Astrocyte (in vitro differentiated cells and primary cell): ENCODE results near the gene FAM120AOS. TPM values are rescaled to one million over a fixed set of nuclear protein-coding genes. Genes with fewer than 3 reads are reported as not detected.
A peak's percentile ranks its signal among the peaks of the same experiment; 100 is the strongest.

Source experiments
- DNase-seq: peaks from one replicate; pipeline ENCODE4 v3.0.0-alpha.2; 2010; ENCODE audit warnings: low read depth
- FAIRE-seq: peaks from 2 replicates; lab custom pipeline; 2011; peaks lifted over from hg19 to GRCh38; lab: Jason Lieb, UNC
- H2AFZ ChIP-seq: 2 replicates; pipeline ENCODE4 v1.6.0; 2012; ENCODE audit warnings: low read depth, low read length, inconsistent platforms
- H3K27ac ChIP-seq: 2 replicates; pipeline ENCODE4 v1.5.1; 2011; ENCODE audit warnings: low read depth, low read length, inconsistent platforms
- H3K27me3 ChIP-seq: 2 replicates; pipeline ENCODE4 v1.6.0; 2011; ENCODE audit warnings: low read length, inconsistent platforms; ENCODE audit not compliant: insufficient read depth
- H3K36me3 ChIP-seq: 2 replicates; pipeline ENCODE4 v1.5.1; 2011; ENCODE audit warnings: low read length, inconsistent platforms; ENCODE audit not compliant: insufficient read depth
- H3K4me1 ChIP-seq: 2 replicates; pipeline ENCODE4 v1.5.1; 2011; ENCODE audit warnings: low read length, inconsistent platforms; ENCODE audit not compliant: insufficient read depth
- H3K4me2 ChIP-seq: 2 replicates; pipeline ENCODE4 v1.6.0; 2012; ENCODE audit warnings: low read length, inconsistent platforms
- H3K4me3 ChIP-seq: 2 replicates; pipeline ENCODE4 v1.5.1; 2011; ENCODE audit warnings: low read depth, mild to moderate bottlenecking, low read length, inconsistent platforms; ENCODE audit not compliant: insufficient read depth
- H3K79me2 ChIP-seq: 2 replicates; pipeline ENCODE4 v1.6.0; 2012; ENCODE audit warnings: mild to moderate bottlenecking, low read length, inconsistent platforms; ENCODE audit not compliant: insufficient read depth
- H3K9ac ChIP-seq: 2 replicates; pipeline ENCODE4 v1.6.0; 2012; ENCODE audit warnings: mild to moderate bottlenecking, low read length, inconsistent platforms
- H3K9me3 ChIP-seq: 2 replicates; pipeline ENCODE4 v1.5.1; 2012; ENCODE audit warnings: low read depth, mild to moderate bottlenecking, low read length, inconsistent platforms; ENCODE audit not compliant: insufficient read depth
- H4K20me1 ChIP-seq: 2 replicates; pipeline ENCODE4 v1.6.0; 2012; ENCODE audit warnings: low read length, inconsistent platforms; ENCODE audit not compliant: insufficient read depth
- H3K27ac Mint-ChIP-seq: one replicate; pipeline ENCODE4 v1.8.0; 2021; ENCODE audit warnings: mild to moderate bottlenecking, mixed read lengths; ENCODE audit not compliant: unreplicated experiment
- H3K27me3 Mint-ChIP-seq: one replicate; pipeline ENCODE4 v1.8.0; 2021; ENCODE audit warnings: low read depth, mixed read lengths; ENCODE audit not compliant: unreplicated experiment
- H3K36me3 Mint-ChIP-seq: one replicate; pipeline ENCODE4 v1.8.0; 2021; ENCODE audit warnings: low read depth, mixed read lengths; ENCODE audit not compliant: unreplicated experiment
- H3K4me1 Mint-ChIP-seq: one replicate; pipeline ENCODE4 v1.8.0; 2021; ENCODE audit warnings: low read depth, mixed read lengths; ENCODE audit not compliant: unreplicated experiment
- H3K4me3 Mint-ChIP-seq: one replicate; pipeline ENCODE4 v1.8.0; 2021; ENCODE audit warnings: mild to moderate bottlenecking, moderate library complexity, mixed read lengths; ENCODE audit not compliant: unreplicated experiment
- H3K9me3 Mint-ChIP-seq: one replicate; pipeline ENCODE4 v1.8.0; 2021; ENCODE audit warnings: mild to moderate bottlenecking, mixed read lengths; ENCODE audit not compliant: unreplicated experiment
- EZH2 ChIP-seq: IDR thresholded peaks from 2 replicates; pipeline ENCODE4 v1.6.1; 2012; ENCODE audit warnings: mild to moderate bottlenecking, low read length, inconsistent platforms; ENCODE audit not compliant: insufficient read depth
- total RNA-seq: library from RNA; stranded (reverse); gene quantifications from 2 replicates; pipeline ENCODE4 v1.2.1, GENCODE V29; 2021
- TF ChIP-seq, protein P1 (sequence below): IDR thresholded peaks from 2 replicates; pipeline ENCODE4 v1.5.1; 2011; ENCODE audit warnings: low read depth, mild to moderate bottlenecking, inconsistent platforms, low read length, moderate library complexity; ENCODE audit not compliant: insufficient read depth

Gene FAM120AOS
- total RNA-seq, 1 donor from 2014 or later = 29.7 TPM

DNA sequence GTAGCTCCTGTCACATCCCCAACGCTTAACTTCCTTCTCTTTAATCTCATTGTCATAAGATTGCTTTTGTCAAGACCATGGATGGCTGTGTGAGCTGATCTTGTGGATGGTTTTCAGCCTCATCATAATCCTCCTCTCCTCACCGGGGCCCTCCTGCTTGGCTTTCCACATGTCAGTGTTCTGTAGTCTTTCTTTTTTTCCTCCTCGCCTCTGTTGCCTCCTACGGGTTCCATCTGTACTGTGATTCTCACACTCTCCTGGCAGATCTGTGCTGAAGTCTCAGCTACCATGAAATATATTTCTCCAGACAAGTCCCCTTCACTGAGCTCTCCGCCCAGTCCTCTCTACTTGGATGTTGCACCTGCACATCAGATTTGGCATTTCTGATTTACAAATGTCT is 34.9 kb upstream of the FAM120AOS start:
- no peak overlapping the region for H2AFZ ChIP-seq
- no peak overlapping the region for H3K4me3 Mint-ChIP-seq
- peaks cover 52% of the 10 kb centered on the region for H4K20me1 ChIP-seq
- no peaks in the 10 kb centered on the region for H3K27me3 ChIP-seq
- no peak overlapping the region for H3K9ac ChIP-seq
- H3K4me2 ChIP-seq = no peak overlapping the region
- peaks cover 25% of the 10 kb centered on the region for H3K36me3 Mint-ChIP-seq
- H3K27ac Mint-ChIP-seq = no peak overlapping the region
- peaks cover 2% of the 10 kb centered on the region for H3K36me3 ChIP-seq
- DNase-seq (no peak), FAIRE-seq (no peak)
- no peaks in the 10 kb centered on the region for H3K27me3 Mint-ChIP-seq
- H3K4me3 ChIP-seq = no peak overlapping the region
- peaks cover 89% of the 10 kb centered on the region for H3K79me2 ChIP-seq
- no peaks in the 10 kb centered on the region for H3K9me3 Mint-ChIP-seq
- H3K4me1 ChIP-seq = no peaks in the 10 kb centered on the region
- no peak overlapping the region for H3K27ac ChIP-seq
- peaks cover 2% of the 10 kb centered on the region for H3K4me1 Mint-ChIP-seq
- H3K9me3 ChIP-seq = no peaks in the 10 kb centered on the region
- TF ChIP-seq, protein P1, sequence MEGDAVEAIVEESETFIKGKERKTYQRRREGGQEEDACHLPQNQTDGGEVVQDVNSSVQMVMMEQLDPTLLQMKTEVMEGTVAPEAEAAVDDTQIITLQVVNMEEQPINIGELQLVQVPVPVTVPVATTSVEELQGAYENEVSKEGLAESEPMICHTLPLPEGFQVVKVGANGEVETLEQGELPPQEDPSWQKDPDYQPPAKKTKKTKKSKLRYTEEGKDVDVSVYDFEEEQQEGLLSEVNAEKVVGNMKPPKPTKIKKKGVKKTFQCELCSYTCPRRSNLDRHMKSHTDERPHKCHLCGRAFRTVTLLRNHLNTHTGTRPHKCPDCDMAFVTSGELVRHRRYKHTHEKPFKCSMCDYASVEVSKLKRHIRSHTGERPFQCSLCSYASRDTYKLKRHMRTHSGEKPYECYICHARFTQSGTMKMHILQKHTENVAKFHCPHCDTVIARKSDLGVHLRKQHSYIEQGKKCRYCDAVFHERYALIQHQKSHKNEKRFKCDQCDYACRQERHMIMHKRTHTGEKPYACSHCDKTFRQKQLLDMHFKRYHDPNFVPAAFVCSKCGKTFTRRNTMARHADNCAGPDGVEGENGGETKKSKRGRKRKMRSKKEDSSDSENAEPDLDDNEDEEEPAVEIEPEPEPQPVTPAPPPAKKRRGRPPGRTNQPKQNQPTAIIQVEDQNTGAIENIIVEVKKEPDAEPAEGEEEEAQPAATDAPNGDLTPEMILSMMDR = no peak
- no peak for TF ChIP-seq EZH2

DNA sequence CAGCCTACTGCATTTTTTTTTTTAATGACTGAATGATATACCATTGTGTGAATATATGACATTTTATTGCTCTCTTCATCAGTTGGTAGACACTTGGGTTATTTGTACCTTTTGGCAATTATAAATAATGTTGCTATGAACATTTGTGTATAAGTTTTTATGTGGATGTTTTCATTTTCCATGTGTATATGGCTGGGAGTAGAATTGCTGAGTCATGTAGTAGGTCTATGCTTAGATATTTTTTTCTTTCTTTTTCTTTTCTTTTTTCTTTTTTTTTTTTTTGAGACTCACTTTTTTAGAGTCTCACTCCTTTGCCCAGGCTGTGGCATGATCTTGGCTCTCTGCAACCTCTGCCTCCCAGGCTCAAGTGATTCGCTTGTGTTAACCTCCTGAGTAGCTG is 32.9 kb upstream of the FAM120AOS start:
- Histone ChIP-seq H2AFZ (no peak overlapping the region), H3K27me3 (no peaks in the 10 kb centered on the region), H3K36me3 (peaks cover 4% of the 10 kb centered on the region), H3K4me3 (no peak overlapping the region), H3K4me2 (no peak overlapping the region), H3K9ac (no peak overlapping the region), H3K4me1 (no peaks in the 10 kb centered on the region), H3K9me3 (no peaks in the 10 kb centered on the region), H3K27ac (no peak overlapping the region), H3K79me2 (peaks cover 90% of the 10 kb centered on the region), H4K20me1 (peaks cover 51% of the 10 kb centered on the region)
- no peak for TF ChIP-seq EZH2
- TF ChIP-seq, protein P1 = no peak
- FAIRE-seq (no peak), DNase-seq (no peak)
- Mint-ChIP-seq H3K36me3 (peaks cover 26% of the 10 kb centered on the region), H3K4me1 (peaks cover 5% of the 10 kb centered on the region), H3K27me3 (no peaks in the 10 kb centered on the region), H3K27ac (peak overlapping the region; percentile 88), H3K9me3 (no peaks in the 10 kb centered on the region), H3K4me3 (no peak overlapping the region)

DNA sequence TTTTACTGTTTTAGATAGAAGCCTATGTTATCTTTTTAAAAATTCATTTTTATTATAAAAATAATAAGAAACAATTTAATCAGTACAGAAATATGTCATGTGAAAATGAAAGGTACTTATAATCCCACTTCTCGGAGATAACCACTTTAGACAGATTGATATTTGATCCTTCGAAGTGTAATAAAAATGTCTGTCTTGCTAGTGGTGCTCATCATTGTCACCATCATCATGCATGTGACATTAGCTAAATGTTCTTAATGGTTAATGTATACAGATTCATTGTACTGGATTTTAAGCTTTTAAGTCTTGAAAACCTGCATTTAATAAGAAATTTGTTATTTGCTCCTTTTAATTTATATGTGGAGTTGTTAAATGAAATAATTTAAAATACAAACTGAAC is 30.1 kb upstream of the FAM120AOS start:
- Mint-ChIP-seq H3K4me3 (no peak overlapping the region), H3K9me3 (no peaks in the 10 kb centered on the region), H3K27me3 (no peaks in the 10 kb centered on the region), H3K27ac (no peak overlapping the region), H3K36me3 (peaks cover 19% of the 10 kb centered on the region), H3K4me1 (peaks cover 16% of the 10 kb centered on the region)
- no peaks in the 10 kb centered on the region for H3K9me3 ChIP-seq
- peaks cover 90% of the 10 kb centered on the region for H3K79me2 ChIP-seq
- TF ChIP-seq, protein P1 = no peak
- no peak for TF ChIP-seq EZH2
- peaks cover 2% of the 10 kb centered on the region for H3K36me3 ChIP-seq
- no peak overlapping the region for H3K27ac ChIP-seq
- FAIRE-seq = no peak
- peaks cover 54% of the 10 kb centered on the region for H4K20me1 ChIP-seq
- no peaks in the 10 kb centered on the region for H3K4me1 ChIP-seq
- DNase-seq = no peak
- H3K4me2 ChIP-seq = no peak overlapping the region
- H3K27me3 ChIP-seq = no peaks in the 10 kb centered on the region
- no peak overlapping the region for H2AFZ ChIP-seq
- H3K4me3 ChIP-seq = no peak overlapping the region
- H3K9ac ChIP-seq = no peak overlapping the region
